Transverse colon (tissue), 4 donors: ENCODE results near the gene SNX33.

Experiments
- EP300 ChIP-seq: sonication (generic); formaldehyde crosslinking; IDR thresholded peaks from one replicate; pipeline ENCODE4 v1.6.1; 2017; ENCODE audit warnings: antibody characterized with exemption, low read depth
- POLR2A ChIP-seq: fragments of 450-650 bp; IDR thresholded peaks from one replicate; pipeline ENCODE4 v1.6.1; 2016; ENCODE audit warnings: antibody characterized with exemption, mild to moderate bottlenecking, moderate library complexity
- POLR2AphosphoS5 ChIP-seq, 3 donors: sonication (generic); formaldehyde crosslinking; IDR thresholded peaks; one replicate each; pipeline ENCODE4 v1.6.1; 2016; ENCODE audit warnings: antibody characterized with exemption in 3 of 3
- TF ChIP-seq, protein P1 (sequence below), 5 experiments: fragments of 200-600 bp in 3 of 5; fragments of 450-650 bp in 2 of 5; sonication (generic) in 3 of 5; IDR thresholded peaks; 1 replicate in 2 of 5; 2 replicates in 3 of 5; pipeline ENCODE4 v1.5.1; 2016 to 2017; ENCODE audit warnings: antibody characterized with exemption in 5 of 5, inconsistent platforms in 3 of 5, mild to moderate bottlenecking in 2 of 5, moderate library complexity in 1 of 5

DNA sequence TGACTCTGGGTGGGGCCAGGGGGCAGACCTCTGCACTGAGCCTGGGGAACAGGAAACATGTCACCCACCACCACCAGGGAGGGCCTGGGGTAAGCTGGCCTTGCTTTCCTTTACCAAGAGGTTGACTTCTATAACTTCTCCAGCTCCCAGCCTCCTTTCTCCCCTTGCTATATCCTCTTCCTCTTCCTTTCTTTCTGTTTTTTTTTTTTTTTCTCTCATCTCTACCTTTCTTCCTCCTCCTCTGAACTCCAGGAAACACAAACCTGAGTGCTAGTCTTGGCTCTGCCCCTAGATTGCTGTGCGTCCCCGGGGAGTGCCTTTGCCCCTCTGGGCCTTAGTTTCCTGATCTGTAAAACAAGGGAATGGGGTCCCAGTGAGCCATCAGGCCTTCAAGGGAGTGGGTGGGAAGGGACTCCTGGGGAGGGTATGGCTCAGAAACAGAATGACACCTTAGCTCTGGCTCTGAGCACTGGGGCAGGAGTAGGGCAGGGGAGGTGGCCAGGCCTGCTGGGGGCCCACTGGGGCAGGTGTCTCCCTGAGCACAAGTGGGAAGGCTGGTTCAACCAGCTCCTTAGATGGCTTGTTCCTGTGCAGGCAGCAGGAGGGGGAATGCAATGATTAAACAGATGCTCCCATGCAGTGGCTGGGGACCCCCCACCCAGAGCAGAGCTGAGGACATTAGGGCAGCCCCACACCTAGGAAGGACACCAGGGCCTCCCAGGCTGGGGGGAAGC, 4.3 kb downstream of the SNX33 start:
- TF ChIP-seq, protein P1, sequence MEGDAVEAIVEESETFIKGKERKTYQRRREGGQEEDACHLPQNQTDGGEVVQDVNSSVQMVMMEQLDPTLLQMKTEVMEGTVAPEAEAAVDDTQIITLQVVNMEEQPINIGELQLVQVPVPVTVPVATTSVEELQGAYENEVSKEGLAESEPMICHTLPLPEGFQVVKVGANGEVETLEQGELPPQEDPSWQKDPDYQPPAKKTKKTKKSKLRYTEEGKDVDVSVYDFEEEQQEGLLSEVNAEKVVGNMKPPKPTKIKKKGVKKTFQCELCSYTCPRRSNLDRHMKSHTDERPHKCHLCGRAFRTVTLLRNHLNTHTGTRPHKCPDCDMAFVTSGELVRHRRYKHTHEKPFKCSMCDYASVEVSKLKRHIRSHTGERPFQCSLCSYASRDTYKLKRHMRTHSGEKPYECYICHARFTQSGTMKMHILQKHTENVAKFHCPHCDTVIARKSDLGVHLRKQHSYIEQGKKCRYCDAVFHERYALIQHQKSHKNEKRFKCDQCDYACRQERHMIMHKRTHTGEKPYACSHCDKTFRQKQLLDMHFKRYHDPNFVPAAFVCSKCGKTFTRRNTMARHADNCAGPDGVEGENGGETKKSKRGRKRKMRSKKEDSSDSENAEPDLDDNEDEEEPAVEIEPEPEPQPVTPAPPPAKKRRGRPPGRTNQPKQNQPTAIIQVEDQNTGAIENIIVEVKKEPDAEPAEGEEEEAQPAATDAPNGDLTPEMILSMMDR (IDR thresholded peaks at IDR 0.05): no peak
- TF ChIP-seq POLR2AphosphoS5 (IDR thresholded peaks at IDR 0.05) (no peak), POLR2A (no peak), EP300 (no peak)
